K562 treated with DMSO at 1 percent for 4 hours (cell line): ENCODE measurements around the gene S100PBP. TPM values are rescaled to one million over a fixed set of nuclear protein-coding genes. Genes with fewer than 3 reads are reported as not detected.

Experiments used
- total RNA-seq: library from RNA; unstranded; fragments of 300-600 nt; gene quantifications from 2 replicates; pipeline ENCODE4 v1.2.3, GENCODE V29; 2022; ENCODE audit not compliant: insufficient read depth

Gene S100PBP
- total RNA-seq: 8.3 and 13.2 TPM in 2 replicates

GRCh38 chr1:32817159-32817814 lies at the start of gene S100PBP, which contains the start of gene YARS1:
S100PBP (plus strand) TSS chr1:32817653; CDS start chr1:32826100, 8,447 bp downstream.
YARS1 (minus strand) TSS chr1:32817358; CDS start chr1:32817244, 114 bp downstream.

GRCh38 chr1:32870615-32871363 lies 53.3 kb downstream of the S100PBP start, which contains the start of gene FNDC5:
FNDC5 (minus strand) TSS chr1:32870912.

GRCh38 chr1:32886004-32886827 lies 68.8 kb downstream of the S100PBP start, which contains the start of gene HPCA:
HPCA (plus strand) TSS chr1:32886491; CDS start chr1:32888899, 2,408 bp downstream.

GRCh38 chr1:32900956-32901822 lies 83.7 kb downstream of the S100PBP start, which contains the start of gene TMEM54:
TMEM54 (minus strand) TSS chr1:32901389; CDS start chr1:32901238, 151 bp downstream.

Other genes starting within 250 kb of the S100PBP start
- gene ZBTB8OS, start 167.1 kb upstream of the S100PBP start, total RNA-seq: 45.2 and 58.5 TPM in 2 replicates
- 193 and 221 TPM in 2 replicates for gene RBBP4, start 166.4 kb upstream of the S100PBP start, total RNA-seq
- 0.99 TPM in 1 of 2 replicates, not detected in the other for gene SYNC, start 114.9 kb upstream of the S100PBP start, total RNA-seq
- gene YARS1, start 295 bp upstream of the S100PBP start, total RNA-seq: 321 and 328 TPM in 2 replicates
- gene FNDC5, start 53.3 kb downstream of the S100PBP start, total RNA-seq: not detected in 2 replicates
- gene HPCA, start 68.8 kb downstream of the S100PBP start, total RNA-seq: not detected in 2 replicates
- gene TMEM54, start 83.7 kb downstream of the S100PBP start, total RNA-seq: 30.3 and 51.1 TPM in 2 replicates
- gene RNF19B, start 147.2 kb downstream of the S100PBP start, total RNA-seq: 20.6 and 26.8 TPM in 2 replicates
- gene AK2, start 219.2 kb downstream of the S100PBP start, total RNA-seq: 191 and 291 TPM in 2 replicates